Prostate gland (tissue), 2 donors: Measurements from ENCODE around the gene GDF2. TPM values are rescaled to one million over a fixed set of nuclear protein-coding genes. Genes with fewer than 3 reads are reported as not detected.

Experiments used
- DNase-seq: peaks from one replicate; pipeline ENCODE4 v3.0.0-alpha.2; 2019; ENCODE audit warnings: low spot score
- H3K27ac ChIP-seq, 2 donors: fragments of 200-600 bp; sonication (generic); 2 replicates each; pipeline ENCODE4 v1.5.1; 2017 to 2019
- H3K27me3 ChIP-seq: fragments of 200-600 bp; sonication (generic); replicated peaks from 2 replicates; pipeline ENCODE4 v1.5.1; 2019; ENCODE audit not compliant: insufficient read depth
- H3K36me3 ChIP-seq, 2 donors: fragments of 200-600 bp; sonication (generic); 1 replicate in 1 of 2; 2 replicates in 1 of 2; pipeline versions ENCODE4 v1.5.1 to v1.8.1; 2017 to 2019
- H3K4me1 ChIP-seq: fragments of 200-600 bp; sonication (generic); replicated peaks from 2 replicates; pipeline ENCODE4 v1.5.1; 2019
- H3K4me3 ChIP-seq, 2 donors: fragments of 200-600 bp; sonication (generic); 2 replicates each; pipeline ENCODE4 v1.5.1; 2017 to 2019
- H3K9me3 ChIP-seq: fragments of 200-600 bp; sonication (generic); 2 replicates; pipeline ENCODE4 v1.5.1; 2017
- POLR2A ChIP-seq: fragments of 450-650 bp; IDR thresholded peaks from one replicate; pipeline ENCODE4 v1.6.1; 2016; ENCODE audit warnings: antibody characterized with exemption, mild to moderate bottlenecking
- POLR2AphosphoS5 ChIP-seq: sonication (generic); formaldehyde crosslinking; IDR thresholded peaks from one replicate; pipeline ENCODE4 v1.6.1; 2017; ENCODE audit warnings: antibody characterized with exemption
- WGBS: methylation state at CpG from one replicate; pipeline ENCODE4 v1.1.5; 2018; 5-methylcytosine and 5-hydroxymethylcytosine counted together
- intact Hi-C: fragments of 100-400 bp; cut with DNase I; formaldehyde crosslinking; loops from one replicate; pipeline ENCODE4 v1.14.2; 2022
- total RNA-seq, 2 donors: library from RNA; depleted of rRNA; stranded (reverse); fragments of >200 nt; gene quantifications; one replicate each; pipeline ENCODE4 v1.1.0, GENCODE V29; 2016
- TF ChIP-seq, protein P1 (sequence below), 4 experiments: fragments of 200-600 bp in 2 of 4; fragments of 450-650 bp in 2 of 4; sonication (generic) in 2 of 4; IDR thresholded peaks; 1 replicate in 3 of 4; 2 replicates in 1 of 4; pipeline ENCODE4 v1.5.1; 2016 to 2019; ENCODE audit warnings: antibody characterized with exemption in 4 of 4, mild to moderate bottlenecking in 2 of 4, moderate library complexity in 2 of 4

The GDF2 gene
- total RNA-seq, 2 donors from 2014 or later = not detected

DNA sequence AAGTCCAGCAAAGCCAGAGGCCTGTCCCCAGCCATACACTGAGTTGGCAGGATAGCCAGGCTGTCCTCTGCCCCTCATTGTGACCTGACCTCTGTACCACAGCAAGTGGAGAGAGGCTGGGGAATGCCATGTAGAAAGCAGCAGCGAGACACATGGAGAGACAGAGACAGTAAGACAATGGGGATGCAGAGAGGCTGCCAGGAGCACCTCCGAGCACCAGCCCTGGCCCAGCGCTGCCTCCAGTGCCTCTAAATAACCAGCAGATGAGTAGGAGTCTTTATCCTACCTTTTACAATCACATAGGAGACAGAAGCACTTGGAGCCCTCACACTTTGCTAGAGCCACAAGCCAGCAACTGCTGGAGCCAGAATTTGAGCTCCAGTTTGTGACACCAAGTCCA, 8.1 kb downstream of the GDF2 start:
- no peaks in the 10 kb centered on the region for H3K36me3 ChIP-seq
- no peaks in the 10 kb centered on the region for H3K4me1 ChIP-seq
- no peak overlapping the region for H3K27ac ChIP-seq
- no peaks in the 10 kb centered on the region for H3K9me3 ChIP-seq
- no peak overlapping the region for H3K4me3 ChIP-seq
- no peak for DNase-seq
- H3K27me3 ChIP-seq = no peaks in the 10 kb centered on the region
- intact Hi-C loops = no loop called here
- WGBS = 91% methylated on average over 3 of the region's 3 CpGs
- TF ChIP-seq POLR2A (no peak), POLR2AphosphoS5 (no peak)

DNA sequence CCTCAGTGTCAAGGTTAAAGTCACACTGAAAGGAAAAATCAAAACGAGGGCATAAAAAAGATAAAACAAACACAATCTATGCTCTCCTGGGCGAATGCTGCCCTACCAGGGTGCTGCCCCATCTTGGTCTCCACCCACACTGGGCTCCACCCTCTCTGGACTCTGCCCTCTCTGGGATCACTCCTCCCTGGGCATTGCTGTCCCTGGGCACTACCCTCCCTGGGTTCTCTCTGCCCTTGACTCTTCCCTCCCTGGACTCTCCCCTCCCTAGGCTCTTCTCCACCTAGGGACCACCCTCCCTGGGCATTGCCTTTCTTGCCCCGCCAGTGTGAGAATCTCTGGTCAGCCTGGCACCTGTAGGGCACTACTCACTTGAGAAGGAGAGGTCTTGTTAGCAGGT, 8.6 kb downstream of the GDF2 start:
- intact Hi-C loops = no loop called here
- Histone ChIP-seq H3K4me3 (no peak overlapping the region), H3K4me1 (no peaks in the 10 kb centered on the region), H3K9me3 (no peaks in the 10 kb centered on the region), H3K27me3 (no peaks in the 10 kb centered on the region), H3K27ac (no peak overlapping the region), H3K36me3 (no peaks in the 10 kb centered on the region)
- no peak for TF ChIP-seq POLR2A
- no peak for TF ChIP-seq POLR2AphosphoS5
- TF ChIP-seq, protein P1, sequence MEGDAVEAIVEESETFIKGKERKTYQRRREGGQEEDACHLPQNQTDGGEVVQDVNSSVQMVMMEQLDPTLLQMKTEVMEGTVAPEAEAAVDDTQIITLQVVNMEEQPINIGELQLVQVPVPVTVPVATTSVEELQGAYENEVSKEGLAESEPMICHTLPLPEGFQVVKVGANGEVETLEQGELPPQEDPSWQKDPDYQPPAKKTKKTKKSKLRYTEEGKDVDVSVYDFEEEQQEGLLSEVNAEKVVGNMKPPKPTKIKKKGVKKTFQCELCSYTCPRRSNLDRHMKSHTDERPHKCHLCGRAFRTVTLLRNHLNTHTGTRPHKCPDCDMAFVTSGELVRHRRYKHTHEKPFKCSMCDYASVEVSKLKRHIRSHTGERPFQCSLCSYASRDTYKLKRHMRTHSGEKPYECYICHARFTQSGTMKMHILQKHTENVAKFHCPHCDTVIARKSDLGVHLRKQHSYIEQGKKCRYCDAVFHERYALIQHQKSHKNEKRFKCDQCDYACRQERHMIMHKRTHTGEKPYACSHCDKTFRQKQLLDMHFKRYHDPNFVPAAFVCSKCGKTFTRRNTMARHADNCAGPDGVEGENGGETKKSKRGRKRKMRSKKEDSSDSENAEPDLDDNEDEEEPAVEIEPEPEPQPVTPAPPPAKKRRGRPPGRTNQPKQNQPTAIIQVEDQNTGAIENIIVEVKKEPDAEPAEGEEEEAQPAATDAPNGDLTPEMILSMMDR (IDR thresholded peaks at IDR 0.05) = no peak
- DNase-seq = no peak
- whole genome bisulfite sequencing = 69% methylated on average over 3 of the region's 3 CpGs

DNA sequence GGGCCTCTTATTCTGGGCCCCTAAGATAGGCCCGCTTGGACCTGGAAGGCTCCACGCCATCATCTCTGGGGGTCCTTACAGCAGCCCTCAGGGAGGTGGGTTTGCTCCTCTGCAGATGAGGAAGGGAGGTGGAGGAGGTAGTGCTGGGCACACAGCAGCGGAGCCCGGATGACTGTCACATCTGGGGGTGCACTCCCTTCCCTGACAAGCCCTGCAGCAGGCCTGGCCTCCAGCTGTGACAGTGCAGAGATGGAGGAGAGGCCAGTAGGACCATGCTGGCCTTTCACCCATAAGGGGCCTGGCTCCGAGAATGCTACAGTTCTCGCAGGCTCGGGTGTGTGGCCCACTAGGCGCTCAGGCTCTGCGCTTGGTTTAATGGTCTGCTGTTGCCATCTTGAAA, 9.2 kb downstream of the GDF2 start:
- Histone ChIP-seq H3K36me3 (no peaks in the 10 kb centered on the region), H3K4me1 (no peaks in the 10 kb centered on the region), H3K9me3 (no peaks in the 10 kb centered on the region), H3K4me3 (no peak overlapping the region), H3K27me3 (no peaks in the 10 kb centered on the region), H3K27ac (no peak overlapping the region)
- intact Hi-C loops = no loop called here
- WGBS = 95% methylated on average over 9 of the region's 9 CpGs
- TF ChIP-seq POLR2A = no peak
- TF ChIP-seq POLR2AphosphoS5 = no peak
- TF ChIP-seq, protein P1 (IDR thresholded peaks at IDR 0.05) = no peak
- DNase-seq = no peak

DNA sequence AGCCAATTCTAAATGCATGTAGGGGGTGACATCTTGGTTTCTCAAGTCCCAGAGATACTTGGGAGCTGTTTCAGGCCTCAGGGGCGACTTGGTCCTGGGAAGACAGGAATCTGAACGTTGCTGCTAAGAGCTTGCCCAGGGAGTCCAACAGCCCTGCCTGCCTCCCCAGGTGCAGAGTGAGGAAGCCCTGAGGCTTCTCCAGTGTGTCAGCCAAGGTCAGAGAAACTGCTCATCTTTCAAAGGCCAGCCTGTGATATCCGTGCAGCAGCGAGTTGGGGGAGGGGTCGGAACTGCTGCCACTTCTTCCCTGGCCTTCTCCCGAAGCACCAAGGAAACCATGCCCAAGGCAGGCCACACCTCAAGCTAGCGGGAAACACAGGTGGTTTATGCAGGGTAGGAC, 9.7 kb downstream of the GDF2 start:
- H3K9me3 ChIP-seq = no peaks in the 10 kb centered on the region
- TF ChIP-seq POLR2AphosphoS5 (no peak), POLR2A (no peak)
- TF ChIP-seq, protein P1 (IDR thresholded peaks at IDR 0.05) = no peak
- intact Hi-C loops = no loop called here
- H3K27ac ChIP-seq = no peak overlapping the region
- DNase-seq = no peak
- WGBS = 70% methylated on average over 7 of the region's 7 CpGs
- no peaks in the 10 kb centered on the region for H3K36me3 ChIP-seq
- no peaks in the 10 kb centered on the region for H3K27me3 ChIP-seq
- no peaks in the 10 kb centered on the region for H3K4me1 ChIP-seq
- no peak overlapping the region for H3K4me3 ChIP-seq

DNA sequence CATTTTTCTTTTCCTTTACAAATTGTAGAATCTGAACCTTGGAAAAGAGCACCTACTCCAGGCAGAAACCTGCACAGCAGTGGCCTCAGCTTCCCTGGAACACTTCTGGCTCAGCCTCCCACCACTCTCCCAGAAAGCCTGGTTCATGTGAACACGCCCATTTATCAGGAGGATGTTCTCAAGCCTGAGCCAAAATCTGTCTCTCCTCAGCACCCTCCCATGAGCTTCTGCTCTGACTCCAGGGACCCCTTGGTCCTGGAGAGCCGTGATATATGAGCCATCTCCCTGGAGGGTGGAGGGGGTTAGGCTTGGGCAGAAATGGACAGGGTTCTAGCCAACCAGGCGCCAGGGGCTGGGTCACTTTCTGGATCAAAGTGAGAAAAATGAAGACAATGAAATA, 10.1 kb downstream of the GDF2 start:
- no peaks in the 10 kb centered on the region for H3K4me1 ChIP-seq
- TF ChIP-seq, protein P1 (IDR thresholded peaks at IDR 0.05) = no peak
- TF ChIP-seq POLR2AphosphoS5 = no peak
- TF ChIP-seq POLR2A = no peak
- intact Hi-C loops = no loop called here
- H3K27me3 ChIP-seq = no peaks in the 10 kb centered on the region
- H3K4me3 ChIP-seq = no peak overlapping the region
- DNase-seq = no peak
- H3K36me3 ChIP-seq = no peaks in the 10 kb centered on the region
- H3K27ac ChIP-seq = no peak overlapping the region
- 72% methylated on average over 3 of the region's 3 CpGs for WGBS
- H3K9me3 ChIP-seq = no peaks in the 10 kb centered on the region
